OCI-LY7 (cell line): ENCODE results near the gene INS. TPM values are rescaled to one million over a fixed set of nuclear protein-coding genes. Genes with fewer than 3 reads are reported as not detected.
"Not testable (repeated sequence)": the region's sequence is repeated elsewhere in the genome, so short reads cannot be mapped to it uniquely, and the experiment has no call there.

Experiments
- BruUV-seq: library from RNA; stranded (reverse); fragments of 400-500 nt; replicated peaks from 2 replicates; lab custom pipeline; 2021; lab: Mats Ljungman, UMichigan
- CTCF ChIA-PET: fragments of 300-600 bp; sonication (Branson Sonifier 250); formaldehyde crosslinking; loops from one replicate; lab custom pipeline; 2022; ENCODE audit warnings: antibody characterized with exemption; ENCODE audit not compliant: unreplicated experiment; lab: Charles Lee
- POLR2A ChIA-PET: fragments of 300-600 bp; sonication (Branson Sonifier 250); formaldehyde crosslinking; loops from one replicate; lab custom pipeline; 2022; ENCODE audit warnings: antibody characterized with exemption; lab: Charles Lee
- DNase-seq: peaks from one replicate; pipeline ENCODE4 v3.0.0-alpha.2; 2015; ENCODE audit warnings: low spot score
- H2AFZ ChIP-seq: fragments of 200-600 bp; sonication (generic), shearing (Covaris generic); 2 replicates; pipeline ENCODE4 v1.6.1; 2014; ENCODE audit warnings: mild to moderate bottlenecking, antibody characterized with exemption, low read length, moderate library complexity
- H3K27ac ChIP-seq: fragments of 200-600 bp; sonication (generic); 2 replicates; pipeline ENCODE4 v1.5.1; 2014; ENCODE audit warnings: mixed run types, low read depth, mild to moderate bottlenecking, moderate library complexity, low read length, inconsistent platforms; ENCODE audit not compliant: poor library complexity, severe bottlenecking
- H3K36me3 ChIP-seq: fragments of 200-600 bp; sonication (generic); 2 replicates; pipeline ENCODE4 v1.6.1; 2014; ENCODE audit warnings: mild to moderate bottlenecking, antibody characterized with exemption, low read length, moderate library complexity, mixed read lengths; ENCODE audit not compliant: insufficient read depth
- H3K4me1 ChIP-seq: fragments of 200-600 bp; sonication (generic); 2 replicates; pipeline ENCODE4 v1.5.1; 2014; ENCODE audit warnings: mild to moderate bottlenecking, low read length; ENCODE audit not compliant: insufficient read depth, poor library complexity, severe bottlenecking
- H3K4me2 ChIP-seq: fragments of 200-600 bp; sonication (generic); 2 replicates; pipeline ENCODE4 v1.6.1; 2014; ENCODE audit warnings: mild to moderate bottlenecking, low read length
- H3K4me3 ChIP-seq: fragments of 200-600 bp; sonication (generic); 2 replicates; pipeline ENCODE4 v1.5.1; 2014; ENCODE audit warnings: mild to moderate bottlenecking, low read depth, low read length; ENCODE audit not compliant: poor library complexity, severe bottlenecking
- H3K79me2 ChIP-seq: fragments of 200-600 bp; sonication (generic); 2 replicates; pipeline ENCODE4 v1.6.1; 2016; ENCODE audit warnings: low read depth, mild to moderate bottlenecking, low read length, moderate library complexity, mixed read lengths; ENCODE audit not compliant: insufficient read depth
- H3K9me2 ChIP-seq: fragments of 200-600 bp; sonication (generic); 2 replicates; pipeline ENCODE4 v1.6.1; 2016; ENCODE audit warnings: mild to moderate bottlenecking, low read length, mixed read lengths; ENCODE audit not compliant: insufficient read depth
- H3K9me3 ChIP-seq: fragments of 200-600 bp; sonication (generic); 2 replicates; pipeline ENCODE4 v1.6.1; 2014; ENCODE audit warnings: mild to moderate bottlenecking, mixed run types, low read length, mixed read lengths
- H4K20me1 ChIP-seq: fragments of 200-600 bp; sonication (generic); 2 replicates; pipeline ENCODE4 v1.6.1; 2014; ENCODE audit warnings: mild to moderate bottlenecking, antibody characterized with exemption, low read length, moderate library complexity, mixed read lengths; ENCODE audit not compliant: insufficient read depth
- CTCF ChIP-seq: fragments of 200-600 bp; sonication (generic); conservative IDR thresholded peaks from 2 replicates; pipeline ENCODE4 v1.5.1; 2014; ENCODE audit warnings: mild to moderate bottlenecking, antibody characterized with exemption, low read length, moderate library complexity, mixed read lengths
- EZH2phosphoT487 ChIP-seq: fragments of 200-600 bp; sonication (generic); IDR thresholded peaks from 2 replicates; pipeline ENCODE4 v1.6.1; 2018; ENCODE audit warnings: low read depth, borderline replicate concordance, mild to moderate bottlenecking, mixed run types, antibody characterized with exemption, low read length, moderate library complexity, mixed read lengths
- intact Hi-C: fragments of 100-400 bp; cut with micrococcal nuclease; formaldehyde crosslinking; loops from one replicate; pipeline ENCODE4 v1.10.0; 2022; ENCODE audit not compliant: unreplicated experiment
- total RNA-seq, 2 experiments: library from RNA; depleted of rRNA in 1 of 2; stranded (reverse); fragments of >200 nt in 1 of 2; shearing (Covaris generic) in 1 of 2; gene quantifications; 2 replicates each; pipeline ENCODE4 v1.2.3, GENCODE V29; 2014 to 2022

Gene INS
- total RNA-seq, 2 experiments from 2014 or later, result not detected

GRCh38 chr11:2180347-2180746 lies 19.3 kb upstream of the INS start:
- Histone ChIP-seq H3K27ac (no peak overlapping the region), H3K9me3 (no peaks in the 10 kb centered on the region), H3K4me3 (no peak overlapping the region), H4K20me1 (no peaks in the 10 kb centered on the region), H3K4me2 (no peak overlapping the region), H3K9me2 (no peaks in the 10 kb centered on the region), H3K4me1 (no peaks in the 10 kb centered on the region), H2AFZ (no peak overlapping the region), H3K79me2 (no peaks in the 10 kb centered on the region), H3K36me3 (no peaks in the 10 kb centered on the region)
- ChIA-PET CTCF (no interaction called here), POLR2A (no interaction called here)
- no TSS peak for BruUV-seq
- intact Hi-C loops, result no loop called here
- no peak for DNase-seq
- TF ChIP-seq CTCF, result no peak
- TF ChIP-seq EZH2phosphoT487, result no peak

GRCh38 chr11:2179516-2179915 lies 18.5 kb upstream of the INS start:
- TF ChIP-seq EZH2phosphoT487 (no peak), CTCF (no peak)
- POLR2A ChIA-PET, result no interaction called here
- no peak for DNase-seq
- intact Hi-C loops, result no loop called here
- no peak overlapping the region for H3K4me3 ChIP-seq
- CTCF ChIA-PET, result no interaction called here
- BruUV-seq, result no TSS peak
- no peaks in the 10 kb centered on the region for H3K4me1 ChIP-seq
- no peaks in the 10 kb centered on the region for H3K36me3 ChIP-seq
- no peaks in the 10 kb centered on the region for H3K9me2 ChIP-seq
- no peak overlapping the region for H2AFZ ChIP-seq
- no peak overlapping the region for H3K4me2 ChIP-seq
- no peaks in the 10 kb centered on the region for H3K9me3 ChIP-seq
- no peaks in the 10 kb centered on the region for H3K79me2 ChIP-seq
- H4K20me1 ChIP-seq, result no peaks in the 10 kb centered on the region
- H3K27ac ChIP-seq, result no peak overlapping the region

GRCh38 chr11:2178906-2179494 lies 18.0 kb upstream of the INS start:
- Histone ChIP-seq H3K4me1 (no peaks in the 10 kb centered on the region), H3K4me3 (no peak overlapping the region), H3K4me2 (no peak overlapping the region), H3K79me2 (no peaks in the 10 kb centered on the region), H4K20me1 (no peaks in the 10 kb centered on the region), H2AFZ (no peak overlapping the region), H3K9me2 (no peaks in the 10 kb centered on the region), H3K27ac (no peak overlapping the region), H3K36me3 (no peaks in the 10 kb centered on the region), H3K9me3 (no peaks in the 10 kb centered on the region)
- POLR2A ChIA-PET, result no interaction called here
- CTCF ChIA-PET, result no interaction called here
- intact Hi-C loops, result no loop called here
- TF ChIP-seq EZH2phosphoT487 (no peak), CTCF (no peak)
- no TSS peak for BruUV-seq
- DNase-seq, result no peak

GRCh38 chr11:2178055-2178773 lies 17.2 kb upstream of the INS start:
- intact Hi-C loops, H3K27ac ChIP-seq, H3K4me3 ChIP-seq, H3K79me2 ChIP-seq, DNase-seq, POLR2A ChIA-PET, CTCF ChIA-PET, H2AFZ ChIP-seq, H3K4me2 ChIP-seq, H4K20me1 ChIP-seq, H3K9me3 ChIP-seq, H3K9me2 ChIP-seq, H3K4me1 ChIP-seq, H3K36me3 ChIP-seq, BruUV-seq: not testable (repeated sequence)
